Measurements from ENCODE around the gene HS1BP3. TPM values are rescaled to one million over a fixed set of nuclear protein-coding genes. Genes with fewer than 3 reads are reported as not detected.

HS1BP3 gene
- total and polyA plus RNA-seq, 9 of the 15 experiments (the other 6 are each of a cell fraction or from before 2014, with no cell fraction given) = 0.41 to 8.3 (median 5.9) TPM

GRCh38 chr2:20595439-20596192, 55.3 kb downstream of the HS1BP3 start (continued):
- TF ChIP-seq HMGXB4 (CRISPR knock-in tag; IDR thresholded peaks at IDR 0.05) = no peak
- TF ChIP-seq E2F6 (IDR thresholded peaks at IDR 0.05; ENCODE audit: borderline replicate concordance in 1 of 2, extremely low read depth in 1 of 2, insufficient read depth in 1 of 2, insufficient read length in 1 of 2, low read depth in 1 of 2, low read length in 1 of 2, poor library complexity in 1 of 2, severe bottlenecking in 1 of 2) = peak in 1 of 2 experiments; percentile 28
- TF ChIP-seq EZH2 (IDR thresholded peaks at IDR 0.05; ENCODE audit: borderline replicate concordance, low read depth, low read length) = no peak
- TF ChIP-seq ZNF217 (CRISPR knock-in tag; IDR thresholded peaks at IDR 0.05) = no peak
- TF ChIP-seq MXI1 (IDR thresholded peaks at IDR 0.05; ENCODE audit: low read depth, low read length) = no peak
- peak; percentile 16; the same call in 1 of the 2 replicates for TF ChIP-seq EP300 (IDR thresholded peaks at IDR 0.05; ENCODE audit: low read length)
- peak; percentile 5; the same call in 1 of the 2 replicates for TF ChIP-seq MAFK (IDR thresholded peaks at IDR 0.05; ENCODE audit: low read length)
- no peak for TF ChIP-seq PHF21A (IDR thresholded peaks at IDR 0.05; ENCODE audit: borderline replicate concordance, low read depth)
- peak in 1 of 2 experiments; percentile 33; a peak in 2 of 4 replicates for TF ChIP-seq KDM1A (IDR thresholded peaks at IDR 0.05)
- TF ChIP-seq RCOR1 (IDR thresholded peaks at IDR 0.05; ENCODE audit: borderline replicate concordance in 1 of 2, low read depth in 2 of 2, low read length in 2 of 2) = 0 out of 4 replicates have a peak, but pooled peaks of 1 of the 2 experiments have one; percentile 6
- TF ChIP-seq MCM3 (IDR thresholded peaks at IDR 0.05) = no peak
- 0 out of 2 replicates have a peak, but pooled peaks have one; percentile 19 for TF ChIP-seq FOXO4 (CRISPR knock-in tag; IDR thresholded peaks at IDR 0.05)
- no peak for TF ChIP-seq MEF2D (tag; conservative IDR thresholded peaks at IDR 0.05; ENCODE audit: low read depth)
- TF ChIP-seq TCFL5 (CRISPR knock-in tag; conservative IDR thresholded peaks at IDR 0.05) = no peak
- TF ChIP-seq NR2C2 (CRISPR knock-in tag; IDR thresholded peaks at IDR 0.05) = no peak
- peak; percentile 89 for TF ChIP-seq NR2C2 (tag; IDR thresholded peaks at IDR 0.05)
- TF ChIP-seq SIN3B (IDR thresholded peaks at IDR 0.05; ENCODE audit: low read depth) = no peak
- TF ChIP-seq ZNF778 (CRISPR knock-in tag; IDR thresholded peaks at IDR 0.05) = no peak
- TF ChIP-seq, protein P1, sequence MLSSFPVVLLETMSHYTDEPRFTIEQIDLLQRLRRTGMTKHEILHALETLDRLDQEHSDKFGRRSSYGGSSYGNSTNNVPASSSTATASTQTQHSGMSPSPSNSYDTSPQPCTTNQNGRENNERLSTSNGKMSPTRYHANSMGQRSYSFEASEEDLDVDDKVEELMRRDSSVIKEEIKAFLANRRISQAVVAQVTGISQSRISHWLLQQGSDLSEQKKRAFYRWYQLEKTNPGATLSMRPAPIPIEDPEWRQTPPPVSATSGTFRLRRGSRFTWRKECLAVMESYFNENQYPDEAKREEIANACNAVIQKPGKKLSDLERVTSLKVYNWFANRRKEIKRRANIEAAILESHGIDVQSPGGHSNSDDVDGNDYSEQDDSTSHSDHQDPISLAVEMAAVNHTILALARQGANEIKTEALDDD (IDR thresholded peaks at IDR 0.05) = no peak; the same call in 1 of the 2 replicates
- no peak for TF ChIP-seq CBFB (CRISPR knock-in tag; IDR thresholded peaks at IDR 0.05)
- TF ChIP-seq TCF3 (CRISPR knock-in tag; IDR thresholded peaks at IDR 0.05) = 0 out of 2 replicates have a peak, but pooled peaks have one; percentile 1
- TF ChIP-seq KLF10 (CRISPR knock-in tag; IDR thresholded peaks at IDR 0.05) = no peak
- peak; percentile 54; the same call in 1 of the 2 replicates for TF ChIP-seq ZFX (CRISPR knock-in tag; IDR thresholded peaks at IDR 0.05)
- peak; percentile 26 for TF ChIP-seq TAF1 (IDR thresholded peaks at IDR 0.05; ENCODE audit: control insufficient read depth, extremely low read depth, insufficient read depth, low read length, severe bottlenecking)
